Activated T-cell treated with anti-CD3 and anti-CD28 coated beads, Interleukin-2, amount 50 U/mL, for 24 hours (primary cell): ENCODE measurements around the gene ATG9B.

ENCODE experiments used
- DNase-seq: peaks from one replicate; pipeline ENCODE4 v3.0.0-alpha.2; 2020
- H3K27ac Mint-ChIP-seq: 2 replicates; pipeline ENCODE4 v1.8.0; 2020; ENCODE audit warnings: mild to moderate bottlenecking, mixed read lengths
- H3K27me3 Mint-ChIP-seq: 2 replicates; pipeline ENCODE4 v1.8.0; 2020; ENCODE audit warnings: mixed read lengths
- H3K36me3 Mint-ChIP-seq: 2 replicates; pipeline ENCODE4 v1.8.0; 2020; ENCODE audit warnings: low read depth, mixed read lengths
- H3K4me1 Mint-ChIP-seq: 2 replicates; pipeline ENCODE4 v1.8.0; 2020; ENCODE audit warnings: low read depth, mixed read lengths
- H3K4me3 Mint-ChIP-seq: 2 replicates; pipeline ENCODE4 v1.8.0; 2020; ENCODE audit warnings: mild to moderate bottlenecking, moderate library complexity, mixed read lengths
- H3K9me3 Mint-ChIP-seq: 2 replicates; pipeline ENCODE4 v1.8.0; 2020; ENCODE audit warnings: mixed read lengths

The ATG9B gene

GRCh38 chr7:150971242-150972022 is 52.9 kb downstream of the ATG9B start:
- H3K27me3 Mint-ChIP-seq: peaks cover 11% of the 10 kb centered on the region
- H3K36me3 Mint-ChIP-seq: no peaks in the 10 kb centered on the region

GRCh38 chr7:150970424-150970823 is 53.9 kb downstream of the ATG9B start:
- Mint-ChIP-seq H3K4me3 (no peak overlapping the region), H3K9me3 (no peaks in the 10 kb centered on the region), H3K27me3 (peaks cover 2% of the 10 kb centered on the region), H3K27ac (no peak overlapping the region), H3K36me3 (no peaks in the 10 kb centered on the region), H3K4me1 (peaks cover 14% of the 10 kb centered on the region)
- no peak for DNase-seq

More at GRCh38 chr7:150971242-150972022, 52.9 kb downstream of the ATG9B start:
- no peak overlapping the region for H3K4me3 Mint-ChIP-seq
- H3K27ac Mint-ChIP-seq: no peak overlapping the region
- no peak for DNase-seq
- H3K4me1 Mint-ChIP-seq: peaks cover 18% of the 10 kb centered on the region
- no peaks in the 10 kb centered on the region for H3K9me3 Mint-ChIP-seq

- Mint-ChIP-seq H3K27me3 (no peaks in the 10 kb centered on the region), H3K27ac (no peak overlapping the region), H3K36me3 (no peaks in the 10 kb centered on the region), H3K4me1 (peaks cover 9% of the 10 kb centered on the region), H3K9me3 (no peaks in the 10 kb centered on the region), H3K4me3 (no peak overlapping the region)
- no peak for DNase-seq
Measured at GRCh38 chr7:150969475-150969874, 54.8 kb downstream of the ATG9B start.

- Mint-ChIP-seq H3K27ac (no peak overlapping the region), H3K9me3 (no peaks in the 10 kb centered on the region), H3K4me3 (no peak overlapping the region), H3K4me1 (peaks cover 4% of the 10 kb centered on the region), H3K36me3 (no peaks in the 10 kb centered on the region), H3K27me3 (no peaks in the 10 kb centered on the region)
- DNase-seq: no peak
Measured at GRCh38 chr7:150968734-150969372, 55.4 kb downstream of the ATG9B start.

- no peak for DNase-seq
- H3K4me1 Mint-ChIP-seq: peaks cover 3% of the 10 kb centered on the region
- no peaks in the 10 kb centered on the region for H3K27me3 Mint-ChIP-seq
- no peaks in the 10 kb centered on the region for H3K9me3 Mint-ChIP-seq
- H3K36me3 Mint-ChIP-seq: no peaks in the 10 kb centered on the region
- no peak overlapping the region for H3K27ac Mint-ChIP-seq
- H3K4me3 Mint-ChIP-seq: no peak overlapping the region
Measured at GRCh38 chr7:150968056-150968733, 56.1 kb downstream of the ATG9B start.

- Mint-ChIP-seq H3K27me3 (peaks cover 3% of the 10 kb centered on the region), H3K4me1 (peaks cover 3% of the 10 kb centered on the region), H3K27ac (no peak overlapping the region), H3K9me3 (no peaks in the 10 kb centered on the region), H3K36me3 (no peaks in the 10 kb centered on the region), H3K4me3 (no peak overlapping the region)
- DNase-seq: no peak
Measured at GRCh38 chr7:150967349-150967748, 56.9 kb downstream of the ATG9B start.

- Mint-ChIP-seq H3K9me3 (no peaks in the 10 kb centered on the region), H3K4me3 (no peak overlapping the region), H3K27ac (no peak overlapping the region), H3K27me3 (peaks cover 4% of the 10 kb centered on the region), H3K4me1 (peaks cover 3% of the 10 kb centered on the region), H3K36me3 (no peaks in the 10 kb centered on the region)
- DNase-seq: no peak
Measured at GRCh38 chr7:150966002-150966401, 58.3 kb downstream of the ATG9B start.

GRCh38 chr7:150965273-150965830 is 58.9 kb downstream of the ATG9B start:
- H3K9me3 Mint-ChIP-seq: no peaks in the 10 kb centered on the region
- H3K4me3 Mint-ChIP-seq: no peak overlapping the region
- no peak for DNase-seq
- peaks cover 3% of the 10 kb centered on the region for H3K4me1 Mint-ChIP-seq
- H3K36me3 Mint-ChIP-seq: no peaks in the 10 kb centered on the region
- no peak overlapping the region for H3K27ac Mint-ChIP-seq
- H3K27me3 Mint-ChIP-seq: peaks cover 8% of the 10 kb centered on the region
